WERI-Rb-1 (cell line): ENCODE results near the gene ANKRD33B.

ENCODE experiments used
- DNase-seq: peaks from one replicate; pipeline ENCODE4 v3.0.0-alpha.2; 2020
- H3K27ac ChIP-seq: fragments of 250-450 bp; sonication (Bioruptor Pico); 2 replicates; pipeline ENCODE4 v1.5.1; 2020; ENCODE audit warnings: mild to moderate bottlenecking, moderate library complexity
- H3K27me3 ChIP-seq: fragments of 250-450 bp; sonication (Bioruptor Pico); 2 replicates; pipeline ENCODE4 v1.5.1; 2021; ENCODE audit warnings: mild to moderate bottlenecking, low read depth, moderate library complexity; ENCODE audit not compliant: insufficient read depth, severe bottlenecking
- H3K36me3 ChIP-seq: fragments of 250-450 bp; sonication (Bioruptor Pico); 2 replicates; pipeline ENCODE4 v1.5.1; 2020; ENCODE audit warnings: mild to moderate bottlenecking, moderate library complexity
- H3K4me3 ChIP-seq: 2 replicates; pipeline ENCODE4 v1.5.1; 2011; ENCODE audit warnings: low read depth, mild to moderate bottlenecking, control low read depth, low read length
- H3K9me3 ChIP-seq: fragments of 250-450 bp; sonication (Bioruptor Pico); 2 replicates; pipeline ENCODE4 v1.5.1; 2021; ENCODE audit warnings: mild to moderate bottlenecking, moderate library complexity; ENCODE audit not compliant: severe bottlenecking
- CTCF ChIP-seq: IDR thresholded peaks from 2 replicates; pipeline ENCODE4 v1.5.1; 2011; ENCODE audit warnings: low read depth, mild to moderate bottlenecking, control low read depth, inconsistent platforms, low read length

ANKRD33B gene

GRCh38 chr5:10551782-10552138 is 12.1 kb upstream of the ANKRD33B start:
- no peak overlapping the region for H3K4me3 ChIP-seq
- no peak overlapping the region for H3K27ac ChIP-seq
- DNase-seq: no peak
- H3K36me3 ChIP-seq: no peaks in the 10 kb centered on the region
- H3K9me3 ChIP-seq: no peaks in the 10 kb centered on the region
- no peaks in the 10 kb centered on the region for H3K27me3 ChIP-seq
- TF ChIP-seq CTCF: no peak

- TF ChIP-seq CTCF: no peak
- H3K36me3 ChIP-seq: no peaks in the 10 kb centered on the region
- no peak for DNase-seq
- H3K27me3 ChIP-seq: no peaks in the 10 kb centered on the region
- H3K9me3 ChIP-seq: no peaks in the 10 kb centered on the region
- no peak overlapping the region for H3K27ac ChIP-seq
- H3K4me3 ChIP-seq: no peak overlapping the region
These were observed 11.4 kb upstream of the ANKRD33B start for GRCh38 chr5:10552183-10553143.

GRCh38 chr5:10553476-10553875 is 10.4 kb upstream of the ANKRD33B start:
- no peak for DNase-seq
- Histone ChIP-seq H3K36me3 (no peaks in the 10 kb centered on the region), H3K27me3 (no peaks in the 10 kb centered on the region), H3K4me3 (no peak overlapping the region), H3K9me3 (no peaks in the 10 kb centered on the region), H3K27ac (no peak overlapping the region)
- TF ChIP-seq CTCF: no peak

GRCh38 chr5:10555277-10555684 is 8.6 kb upstream of the ANKRD33B start:
- Histone ChIP-seq H3K27me3 (no peaks in the 10 kb centered on the region), H3K9me3 (no peaks in the 10 kb centered on the region), H3K27ac (no peak overlapping the region), H3K36me3 (no peaks in the 10 kb centered on the region), H3K4me3 (no peak overlapping the region)
- TF ChIP-seq CTCF: no peak
- no peak for DNase-seq

- Histone ChIP-seq H3K27me3 (no peaks in the 10 kb centered on the region), H3K27ac (no peak overlapping the region), H3K36me3 (no peaks in the 10 kb centered on the region), H3K9me3 (no peaks in the 10 kb centered on the region), H3K4me3 (no peak overlapping the region)
- no peak for DNase-seq
- TF ChIP-seq CTCF: no peak
These were observed 7.5 kb upstream of the ANKRD33B start for GRCh38 chr5:10556289-10556807.
